GM21786 (cell line): ENCODE data around the gene NTN1.
"Not testable (repeated sequence)": the region's sequence is repeated elsewhere in the genome, so short reads cannot be mapped to it uniquely, and the experiment has no call there.

Experiments used
- ATAC-seq: cut with Tn5 transposase; IDR thresholded peaks from one replicate; pipeline ENCODE4 v1.9.1; 2021; ENCODE audit not compliant: unreplicated experiment

Gene NTN1

DNA sequence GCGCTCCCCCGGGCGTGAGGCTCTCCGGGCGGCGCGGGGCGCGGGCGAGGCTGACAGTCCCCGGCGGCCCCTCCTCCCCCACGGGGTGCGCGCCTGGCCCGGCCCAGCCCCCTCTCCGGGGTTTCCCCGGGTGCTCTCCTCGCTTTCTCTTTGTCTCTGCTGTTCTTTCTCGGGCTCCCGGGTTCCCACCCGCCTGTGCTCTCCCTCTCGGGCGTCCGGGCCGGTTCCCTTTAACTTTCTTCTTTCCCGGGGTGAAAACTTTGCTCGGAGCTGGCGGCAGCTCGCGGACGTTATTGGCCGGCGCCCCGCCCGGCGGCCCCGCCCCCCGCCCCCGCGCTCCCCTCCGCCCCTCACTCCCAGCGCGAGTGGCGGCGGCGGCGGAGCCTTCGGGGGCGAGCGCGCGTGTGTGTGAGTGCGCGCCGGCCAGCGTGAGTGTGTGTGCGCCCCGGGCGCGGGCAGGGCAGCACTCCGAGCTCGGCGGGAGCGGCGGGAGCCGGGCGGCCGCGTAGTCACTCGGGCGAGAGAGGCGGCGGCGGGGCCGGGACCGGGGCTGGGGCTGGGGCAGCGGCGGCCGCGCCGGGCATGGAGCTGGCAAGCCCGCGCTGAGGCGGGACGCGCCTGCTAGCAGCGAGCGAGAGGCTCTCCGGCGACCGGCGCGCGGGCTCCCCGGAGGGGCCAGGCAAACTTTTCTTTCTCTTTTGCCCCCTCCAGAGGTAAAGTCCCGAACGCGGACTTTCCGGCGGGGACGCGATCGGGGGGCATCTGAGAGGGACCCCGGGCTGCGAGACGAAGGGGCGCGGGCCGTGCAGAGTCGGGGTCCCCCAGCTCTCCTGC is at the start of gene NTN1:
Gene NTN1, plus strand, starts transcription at position 353 of the 834 bp plus-strand sequence. CDS start 864 bp downstream, outside the sequence.
- peak; percentile 54 for ATAC-seq

DNA sequence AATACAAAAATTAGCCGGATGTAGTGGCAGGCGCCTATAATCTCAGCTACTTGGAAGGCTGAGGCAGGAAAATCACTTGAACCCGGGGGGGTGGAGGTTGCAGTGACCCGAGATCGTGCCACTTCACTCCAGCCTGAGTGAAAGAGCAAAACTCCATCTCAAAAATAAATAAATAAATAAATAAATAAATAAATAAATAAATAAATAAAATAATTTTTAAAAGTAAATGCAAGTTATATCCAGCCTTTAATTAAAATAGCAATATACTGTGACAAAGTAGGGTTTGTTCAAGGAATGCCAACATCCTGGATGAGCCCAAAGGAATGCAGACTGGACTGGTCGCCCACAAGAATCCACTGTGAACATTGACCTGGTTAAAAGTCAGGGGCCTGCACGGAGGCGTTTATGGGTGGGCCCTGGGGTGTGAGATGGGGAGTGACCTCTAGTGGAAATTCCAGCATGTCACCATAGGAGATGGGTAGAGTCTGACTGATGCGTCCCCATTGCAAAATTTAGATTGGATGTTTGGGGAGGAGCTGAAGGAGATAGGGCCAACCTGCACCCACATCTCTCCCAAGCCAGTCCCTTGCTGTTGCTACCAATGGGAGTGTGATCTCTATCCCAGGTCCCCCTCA is 46.1 kb upstream of the NTN1 start:
- ATAC-seq: no peak

DNA sequence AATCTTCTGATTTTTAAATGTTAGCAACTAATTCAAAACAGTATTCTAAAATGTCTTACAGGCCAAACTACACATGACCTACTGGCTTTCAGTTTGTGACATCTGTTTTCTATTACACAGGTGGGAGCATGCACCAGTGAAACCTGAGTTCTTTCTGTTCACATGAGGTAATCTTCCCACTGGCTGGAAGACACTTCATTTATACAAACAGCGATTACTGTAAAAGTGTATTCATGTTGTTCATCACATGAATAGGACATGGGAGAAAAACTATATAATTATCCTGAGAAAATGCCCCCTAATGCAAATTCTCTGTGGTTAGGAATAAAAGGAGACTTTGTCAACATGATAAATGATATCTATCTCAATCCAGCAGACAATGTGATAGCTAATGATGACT is 44.7 kb upstream of the NTN1 start:
- no peak for ATAC-seq

DNA sequence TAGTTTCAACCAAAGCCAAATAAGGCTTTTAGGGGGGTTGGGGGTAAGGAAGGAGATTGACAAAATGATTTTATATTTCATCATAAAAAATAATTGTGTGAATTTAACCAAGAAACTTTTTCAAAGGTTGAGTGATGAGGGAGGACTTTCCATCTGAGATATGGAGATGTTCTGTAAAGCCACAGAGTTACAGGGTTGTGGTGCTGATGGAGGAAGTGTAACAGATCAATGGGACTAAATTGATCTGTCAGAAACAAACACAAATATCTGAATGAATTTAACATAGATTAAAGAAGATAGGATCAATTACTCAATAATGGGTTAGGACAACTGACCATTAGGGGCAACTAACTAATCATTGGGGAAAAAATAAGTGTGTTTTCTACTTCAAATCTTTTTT is 41.6 kb upstream of the NTN1 start:
- ATAC-seq: no peak

DNA sequence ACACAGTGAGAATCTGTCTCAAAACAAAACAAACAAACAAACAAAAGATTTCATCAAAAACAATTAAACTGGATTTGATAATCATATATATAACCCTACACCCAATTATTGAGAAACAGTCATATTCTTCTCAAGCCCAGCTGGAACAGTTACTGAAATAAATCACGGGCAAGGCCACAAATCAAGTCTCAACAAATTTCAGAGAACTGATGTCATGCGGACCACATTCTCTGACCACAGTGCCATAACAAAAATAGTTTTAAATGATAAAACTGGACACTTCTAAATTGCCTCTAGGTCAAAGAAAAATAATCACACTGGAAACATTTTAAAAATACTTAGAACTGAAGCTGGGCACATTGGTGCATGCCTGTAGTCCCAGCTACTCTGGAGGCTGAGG is 39.9 kb upstream of the NTN1 start:
- no peak for ATAC-seq

DNA sequence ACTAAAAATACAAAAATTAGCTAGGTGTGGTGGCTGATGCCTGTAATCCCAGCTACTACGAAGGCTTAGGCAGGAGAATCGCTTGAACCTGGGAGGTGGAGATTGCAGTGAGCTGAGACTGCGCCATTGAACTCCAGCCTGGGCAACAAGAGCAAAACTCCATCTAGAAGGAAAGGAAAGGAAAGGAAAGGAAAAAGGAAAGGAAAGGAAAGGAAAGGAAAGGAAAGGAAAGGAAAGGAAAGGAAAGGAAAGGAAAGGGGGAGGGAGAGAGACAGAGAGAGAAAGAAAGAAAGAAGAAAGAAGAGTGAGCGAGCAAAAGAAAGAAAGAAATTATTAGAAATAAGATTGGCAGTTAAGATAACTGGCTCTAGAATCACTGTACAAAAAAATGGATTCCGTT is 37.1 kb upstream of the NTN1 start:
- not testable (repeated sequence) for ATAC-seq

DNA sequence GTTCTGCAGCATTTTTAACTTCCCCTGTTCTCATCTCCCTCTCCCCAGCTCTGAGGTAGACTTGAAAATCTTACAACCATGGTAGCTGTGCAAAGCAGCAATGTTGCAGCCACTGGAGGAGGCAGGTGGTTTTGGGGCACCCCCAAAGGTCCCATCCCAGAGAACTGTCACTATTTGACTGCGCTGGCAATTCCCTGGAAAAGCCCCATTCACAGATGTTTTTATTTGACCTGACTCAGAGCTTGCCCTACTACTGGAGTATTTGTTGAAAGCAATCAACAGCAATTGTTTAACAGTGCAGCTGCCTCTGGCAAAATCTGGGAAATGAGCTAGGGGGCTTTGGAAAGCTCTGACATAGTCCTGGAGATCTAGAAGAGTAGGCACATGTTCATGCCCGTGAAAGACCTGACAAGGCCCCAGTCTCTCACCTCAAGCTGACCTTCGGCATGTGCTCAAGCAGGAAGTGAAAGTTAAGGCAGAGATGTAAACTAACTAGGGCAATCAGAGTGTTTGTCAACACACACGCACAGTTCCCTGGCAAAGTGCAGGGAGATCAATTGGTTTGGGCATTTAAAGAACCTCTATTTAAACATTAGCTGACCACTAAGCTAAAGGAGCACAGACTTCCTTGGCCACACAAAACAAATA is 36.1 kb upstream of the NTN1 start:
- ATAC-seq: no peak

DNA sequence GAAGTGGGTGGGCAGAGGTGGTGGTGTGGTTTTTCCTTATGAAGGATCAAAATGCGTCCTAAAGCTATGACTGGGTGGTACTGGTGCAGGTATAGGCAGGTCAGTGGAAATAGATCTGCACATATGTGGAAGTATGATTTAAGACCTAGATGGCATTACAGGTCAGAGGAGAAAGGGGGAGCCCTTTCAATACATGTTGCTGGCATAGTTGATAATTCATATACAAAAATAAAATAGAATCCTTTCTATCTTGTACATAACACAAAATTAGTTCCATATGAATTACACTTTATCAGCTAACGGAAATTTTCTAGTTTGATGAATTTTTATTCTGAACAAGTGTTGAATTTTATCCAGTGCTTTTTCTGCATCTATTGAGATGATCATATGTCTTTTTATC is 35.0 kb upstream of the NTN1 start:
- ATAC-seq: no peak

DNA sequence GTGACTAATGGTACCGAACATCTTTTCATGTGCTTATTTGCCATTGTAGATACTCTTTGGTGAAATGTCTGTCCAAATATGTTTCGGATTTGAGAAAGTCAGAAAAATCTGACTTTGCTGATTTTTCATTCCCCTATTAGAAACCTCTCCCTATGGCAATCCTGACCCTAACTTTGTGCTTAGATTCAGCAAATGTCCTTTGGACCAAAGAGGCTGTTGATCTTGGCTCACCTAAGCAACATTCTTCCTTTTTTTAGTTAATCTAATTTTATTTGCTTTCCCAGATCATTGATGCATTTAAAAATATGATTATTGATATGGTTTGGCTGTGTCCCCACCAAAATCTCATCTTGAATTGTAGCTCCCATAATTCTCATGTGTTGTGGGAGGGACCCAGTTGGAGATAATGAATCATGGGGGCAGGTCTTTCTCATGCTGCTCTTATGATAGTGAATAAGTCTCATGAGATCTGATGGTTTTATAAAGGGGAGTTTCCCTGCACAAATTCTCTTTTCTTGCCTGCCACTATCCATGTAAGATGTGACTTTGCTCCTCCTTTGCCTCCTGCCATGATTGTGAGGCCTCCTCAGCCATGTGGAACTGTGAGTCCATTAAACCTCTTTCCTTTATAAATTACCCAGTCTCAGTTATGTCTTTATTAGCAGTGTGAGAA is 32.9 kb upstream of the NTN1 start:
- not testable (repeated sequence) for ATAC-seq

DNA sequence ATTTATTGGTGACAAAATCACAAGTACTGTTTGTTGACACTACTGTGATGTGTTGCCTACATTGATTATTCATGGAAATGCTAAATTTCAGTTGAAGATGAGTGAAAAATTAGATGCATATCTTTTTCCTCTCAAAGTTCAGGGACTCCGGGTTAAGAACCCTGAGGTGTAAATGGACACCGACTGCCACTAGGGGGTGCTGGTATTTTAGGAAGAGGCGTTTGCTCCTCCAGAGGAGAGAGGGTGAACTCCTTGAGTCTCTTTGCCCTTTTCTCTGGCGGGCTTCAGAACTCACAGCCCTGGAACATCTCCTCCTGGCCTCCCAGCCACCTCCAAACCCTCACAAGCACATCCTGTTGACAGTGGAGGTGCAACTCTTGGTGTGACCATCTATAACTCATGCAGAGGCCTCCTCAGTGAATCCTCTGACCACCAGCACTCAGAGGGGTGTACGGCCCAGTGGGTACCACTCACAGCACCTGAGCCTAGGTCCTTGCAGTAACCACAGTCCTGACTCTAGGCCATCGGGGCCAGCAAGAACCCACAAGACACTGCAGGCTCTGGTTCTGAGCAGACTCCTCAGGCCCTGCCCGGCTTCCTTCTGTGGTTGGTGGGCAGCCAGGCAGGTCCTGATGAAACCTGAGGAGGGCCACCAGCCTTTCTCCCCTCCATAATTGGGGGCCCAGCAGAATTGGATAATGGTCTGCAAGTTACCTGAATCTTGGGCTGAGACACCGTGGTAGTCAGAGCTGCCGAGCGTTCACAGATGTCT is 29.6 kb upstream of the NTN1 start:
- ATAC-seq: no peak

DNA sequence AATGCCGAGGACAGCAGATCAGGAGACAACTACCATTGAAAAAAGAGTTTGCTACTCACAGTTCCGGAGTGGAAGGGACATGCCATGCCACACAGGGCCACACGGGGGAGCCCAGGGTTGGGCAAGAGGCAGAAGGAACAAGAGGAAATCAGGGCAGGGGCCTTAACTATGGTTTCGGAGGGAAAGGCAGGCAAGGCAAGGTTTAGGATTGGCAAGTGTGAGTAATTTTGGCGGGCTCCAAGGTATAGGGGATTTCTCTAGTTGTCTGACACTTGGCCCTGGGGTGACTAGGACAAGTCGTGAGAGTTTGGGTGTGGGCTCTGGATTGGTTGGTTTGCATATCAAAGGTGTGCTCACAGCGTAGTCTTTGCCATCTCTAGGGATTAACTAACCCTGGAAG is 27.0 kb upstream of the NTN1 start:
- ATAC-seq: no peak

DNA sequence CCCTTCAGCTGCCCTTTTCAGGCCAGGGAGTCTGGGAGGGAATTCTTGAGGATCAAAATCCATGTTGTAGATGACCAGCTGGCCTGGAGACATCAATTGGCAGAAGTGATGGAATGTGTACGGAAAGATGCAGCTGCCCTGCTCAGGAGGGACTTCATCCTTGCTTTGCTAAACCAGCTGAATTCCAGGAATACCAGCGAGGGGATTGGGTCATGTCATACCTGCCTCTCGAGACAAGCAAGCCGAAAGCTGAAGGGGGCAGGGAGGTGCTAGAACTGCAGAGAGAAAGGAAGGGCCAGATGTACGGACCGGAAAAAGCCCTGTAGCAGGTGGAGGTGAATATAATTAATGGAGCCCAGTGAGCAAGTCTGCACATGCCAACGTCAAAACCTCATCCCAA is 25.6 kb upstream of the NTN1 start:
- no peak for ATAC-seq

DNA sequence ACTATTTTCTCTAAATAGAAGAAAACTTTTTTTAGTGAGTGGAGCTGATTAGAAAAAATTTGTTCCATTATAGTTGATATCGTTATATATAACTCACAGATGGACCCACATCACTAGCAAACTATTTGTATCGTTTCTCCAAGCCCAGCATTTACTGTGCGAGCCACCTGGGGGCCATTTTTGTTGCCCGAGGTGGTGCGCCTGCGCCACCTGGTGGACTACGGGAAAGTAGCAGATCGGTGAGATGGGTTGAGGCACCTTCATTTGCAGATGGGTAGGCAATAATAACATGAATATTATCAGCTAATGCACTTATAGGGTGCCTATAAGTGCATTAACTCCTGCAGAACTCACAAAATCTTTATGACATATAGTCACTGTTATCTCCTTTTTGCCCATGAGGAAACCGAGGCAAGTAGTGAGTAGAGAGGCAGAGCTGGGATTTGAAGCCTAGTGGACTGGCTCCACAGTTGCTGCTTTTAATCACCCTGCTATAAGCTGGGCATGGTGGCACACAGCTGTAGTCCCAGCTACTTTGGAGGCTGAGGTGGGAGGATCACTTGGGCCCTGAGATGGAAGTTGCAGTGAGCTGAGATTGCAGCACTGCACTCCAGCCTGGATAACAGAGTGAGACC is 23.2 kb upstream of the NTN1 start:
- no peak for ATAC-seq

DNA sequence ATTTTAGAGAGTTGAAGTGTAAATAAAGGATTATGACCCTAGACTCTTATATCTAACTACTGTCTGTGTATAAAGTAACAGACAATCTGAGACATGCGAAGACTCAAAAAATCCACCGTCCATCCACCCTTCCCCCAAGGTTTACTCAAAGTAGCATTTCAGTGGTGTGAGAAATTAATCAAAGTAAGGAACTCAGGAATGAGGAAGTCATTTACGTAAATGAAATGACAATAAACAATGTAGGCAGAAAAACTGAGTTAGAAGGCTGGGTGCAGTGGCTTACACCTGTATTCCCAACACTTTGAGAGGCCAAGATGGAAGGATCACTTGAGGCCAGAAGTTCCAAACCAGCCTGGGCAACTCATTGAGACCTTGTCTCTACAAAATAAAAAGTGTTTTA is 19.8 kb upstream of the NTN1 start:
- no peak for ATAC-seq

DNA sequence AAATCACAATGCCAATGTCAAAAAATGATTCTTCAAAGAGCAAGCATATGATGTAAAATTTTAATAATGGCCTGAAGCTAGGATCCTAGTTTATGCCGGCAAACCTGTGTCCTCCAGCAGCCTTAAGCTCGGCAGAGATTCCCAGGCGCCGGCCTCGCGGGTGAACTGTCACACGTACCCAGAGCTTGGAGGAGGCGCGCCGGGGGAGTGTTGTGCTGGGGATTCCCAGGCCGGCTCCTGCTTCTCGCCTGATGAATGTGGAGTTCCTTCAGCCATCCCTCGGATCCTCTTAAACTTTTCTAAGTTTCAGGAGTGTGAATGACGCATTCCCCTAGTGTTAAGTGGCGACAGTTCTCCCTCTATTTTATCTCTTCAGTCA is 19.1 kb upstream of the NTN1 start:
- no peak for ATAC-seq

DNA sequence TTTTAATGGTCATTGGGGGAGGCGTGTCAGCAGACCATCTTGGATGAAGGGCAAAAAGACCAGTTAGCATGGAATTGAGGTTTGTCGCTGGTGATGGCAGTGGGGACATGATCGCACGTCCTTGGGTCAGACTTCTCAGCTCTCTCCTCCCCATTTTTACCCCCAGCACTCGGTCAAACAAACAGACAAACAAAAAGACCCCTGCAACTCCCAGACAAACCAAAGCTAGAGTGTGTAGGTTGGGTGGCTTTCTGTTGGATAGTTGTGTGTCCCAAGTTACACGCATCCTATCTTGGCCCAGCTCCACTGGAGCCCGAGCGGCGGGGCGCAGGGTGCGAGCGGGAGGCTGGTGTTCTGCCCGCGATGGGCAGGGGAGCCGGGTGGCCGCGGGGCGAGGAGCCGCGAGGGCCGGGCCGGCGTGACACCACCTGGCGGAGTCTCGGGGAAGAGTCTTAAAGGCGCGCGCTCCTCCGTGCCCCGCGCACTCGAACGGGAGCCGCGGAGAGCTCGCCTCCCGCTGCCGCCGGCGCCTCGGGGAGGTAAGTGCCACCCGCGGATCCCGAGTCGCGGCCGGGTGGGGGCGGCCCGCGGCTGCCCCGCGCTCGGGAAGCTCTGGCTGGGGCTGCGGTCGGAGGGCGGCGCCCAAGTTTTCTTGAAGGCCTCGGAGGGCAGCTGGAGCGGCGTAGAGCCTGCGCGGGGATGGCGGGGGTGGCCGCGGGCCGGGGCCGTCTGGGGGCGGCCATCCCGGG is 18.5 kb upstream of the NTN1 start:
- no peak for ATAC-seq

DNA sequence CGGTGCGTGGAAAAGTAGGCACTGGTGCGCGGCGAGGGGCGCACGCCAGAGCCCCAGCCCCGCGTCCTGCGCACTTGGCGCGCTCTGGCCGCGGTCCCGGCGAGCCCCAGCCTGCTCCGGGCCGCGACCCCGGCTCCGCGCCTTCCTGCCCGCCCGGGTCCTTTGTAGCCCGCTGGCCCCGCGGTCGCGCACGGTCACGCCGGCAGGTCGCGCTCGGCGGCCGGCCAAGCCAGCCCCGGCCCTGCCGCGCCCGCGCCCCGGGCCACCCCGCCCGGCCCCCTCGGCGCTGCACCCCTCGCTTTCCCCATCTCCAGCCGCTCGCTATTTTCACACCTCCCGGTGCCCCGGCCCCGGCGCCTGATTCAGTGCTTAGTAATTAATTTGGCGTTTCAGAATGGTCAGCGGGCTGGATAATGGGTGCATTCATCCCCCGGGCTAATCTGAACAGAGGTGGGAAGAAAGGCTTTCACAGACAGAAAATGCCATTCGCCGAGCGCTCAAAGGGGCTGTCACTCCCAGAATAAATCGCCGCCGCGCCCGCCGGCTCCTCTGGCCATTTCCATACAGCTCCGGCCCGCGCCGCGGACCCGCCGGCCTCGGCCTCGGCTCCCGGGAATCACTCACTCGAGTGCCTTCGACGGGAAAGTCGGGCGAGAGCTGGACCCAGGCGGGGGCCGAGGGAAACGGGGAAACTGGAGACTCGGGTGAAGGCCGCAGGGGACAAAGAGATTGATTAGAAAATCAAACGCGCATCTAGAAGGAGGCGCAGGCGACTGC is 17.8 kb upstream of the NTN1 start:
- ATAC-seq: no peak

DNA sequence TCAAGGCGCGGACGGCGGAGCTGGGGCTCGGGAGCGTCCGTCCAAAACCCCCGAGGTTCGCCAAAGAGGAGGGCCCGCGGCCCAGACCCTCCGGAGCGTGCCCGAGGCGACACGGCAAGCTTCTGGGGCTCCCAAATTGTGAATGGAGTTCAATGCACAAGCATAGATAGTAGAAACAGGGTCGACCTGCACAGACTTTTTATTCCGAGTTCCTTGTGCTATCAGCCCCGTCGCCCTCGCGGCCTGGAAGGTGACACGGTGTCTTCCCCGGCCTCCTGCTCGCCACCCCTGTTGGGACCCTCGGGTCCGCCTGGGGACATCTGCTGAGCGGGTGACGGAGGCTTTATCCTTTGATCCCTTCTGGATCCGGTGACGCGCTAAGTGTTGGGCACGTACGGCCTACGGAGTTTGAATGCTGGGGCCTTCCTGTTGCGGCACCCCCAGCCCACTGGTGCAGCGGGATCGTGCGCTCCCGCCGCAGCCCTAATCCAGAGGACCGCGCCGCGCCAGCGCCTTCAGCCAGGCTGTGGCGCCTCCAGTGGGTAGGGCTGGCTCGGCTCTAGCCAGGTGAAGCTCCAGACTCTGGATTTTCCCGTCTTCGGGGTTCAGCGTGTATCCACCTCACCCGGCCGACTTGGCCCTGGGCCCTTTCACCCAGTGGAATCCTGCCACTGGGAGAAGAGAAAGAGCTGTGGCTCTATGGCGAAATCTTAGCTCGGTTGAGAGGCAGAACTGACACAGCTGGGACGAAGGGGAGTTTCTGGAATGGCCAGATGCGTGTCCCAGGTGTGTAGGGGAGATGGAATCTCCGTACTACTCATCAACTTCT is 17.0 kb upstream of the NTN1 start:
- no peak for ATAC-seq
